BLaER1 (cell line): ENCODE measurements around the gene SRPX2.
"Not testable (repeated sequence)": the region's sequence is repeated elsewhere in the genome, so short reads cannot be mapped to it uniquely, and the experiment has no call there.

ENCODE experiments used
- H3K27ac ChIP-seq: shearing (Covaris generic); formaldehyde crosslinking; 2 replicates; pipeline ENCODE4 v1.8.1; 2022
- H3K27me3 ChIP-seq: shearing (Covaris generic); formaldehyde crosslinking; 2 replicates; pipeline ENCODE4 v1.8.1; 2022
- H3K36me3 ChIP-seq: shearing (Covaris generic); formaldehyde crosslinking; 2 replicates; pipeline ENCODE4 v1.8.1; 2022
- H3K4me1 ChIP-seq: shearing (Covaris generic); formaldehyde crosslinking; 2 replicates; pipeline ENCODE4 v1.8.1; 2022
- H3K4me2 ChIP-seq: shearing (Covaris generic); formaldehyde crosslinking; 2 replicates; pipeline ENCODE4 v1.8.1; 2022
- H3K4me3 ChIP-seq: shearing (Covaris generic); formaldehyde crosslinking; 2 replicates; pipeline ENCODE4 v1.8.1; 2022
- H3K9ac ChIP-seq: shearing (Covaris generic); formaldehyde crosslinking; 2 replicates; pipeline ENCODE4 v1.8.1; 2022
- H3K9me3 ChIP-seq: shearing (Covaris generic); formaldehyde crosslinking; 2 replicates; pipeline ENCODE4 v1.8.1; 2022
- H4K20me1 ChIP-seq: shearing (Covaris generic); formaldehyde crosslinking; 2 replicates; pipeline ENCODE4 v1.8.1; 2022
- Cebpa-rat ChIP-seq: shearing (Covaris generic); IDR thresholded peaks from 2 replicates; pipeline ENCODE4 v1.8.1; 2022

SRPX2 gene

GRCh38 chrX:100721328-100721727, 77.3 kb downstream of the SRPX2 start:
- H3K9ac ChIP-seq, result no peak overlapping the region
- no peak for TF ChIP-seq Cebpa-rat
- no peaks in the 10 kb centered on the region for H3K27me3 ChIP-seq
- H3K4me2 ChIP-seq, result no peak overlapping the region
- H3K4me1 ChIP-seq, result no peaks in the 10 kb centered on the region
- H3K9me3 ChIP-seq, result peaks cover 6% of the 10 kb centered on the region; the same call in 1 of the 2 replicates
- no peak overlapping the region for H3K4me3 ChIP-seq
- no peaks in the 10 kb centered on the region for H3K36me3 ChIP-seq
- H4K20me1 ChIP-seq, result no peaks in the 10 kb centered on the region
- no peak overlapping the region for H3K27ac ChIP-seq

- H3K4me3 ChIP-seq, H3K27me3 ChIP-seq, H3K9ac ChIP-seq, H3K4me1 ChIP-seq, H3K27ac ChIP-seq, H3K4me2 ChIP-seq, H3K36me3 ChIP-seq, H3K9me3 ChIP-seq, H4K20me1 ChIP-seq: not testable (repeated sequence)
Observed at GRCh38 chrX:100724006-100724405, 80.0 kb downstream of the SRPX2 start.
